ENCODE results near the gene PRAMEF8.
"Not testable (repeated sequence)": the region's sequence is repeated elsewhere in the genome, so short reads cannot be mapped to it uniquely, and the experiment has no call there.

DNA sequence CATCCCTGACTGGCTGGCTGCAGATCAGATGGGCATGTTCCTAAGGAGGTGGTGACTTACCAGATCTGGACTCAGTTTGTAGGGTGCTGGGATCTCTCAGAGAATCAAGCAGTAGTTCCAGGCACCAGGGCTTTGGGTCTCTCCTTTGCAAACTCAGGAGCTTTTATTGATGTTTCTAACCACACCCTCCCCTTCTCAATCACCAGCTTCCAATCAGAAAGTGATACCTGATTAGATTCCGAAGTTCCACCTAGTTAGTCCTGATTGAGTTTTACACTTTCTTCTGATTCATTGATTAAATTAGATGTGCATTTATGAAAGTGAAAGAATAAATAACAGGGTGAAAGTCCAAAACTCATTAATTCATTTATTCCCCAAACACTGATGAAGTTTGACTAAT is at the start of gene PRAMEF8:
- not testable (repeated sequence) for TF ChIP-seq CTCF (IDR thresholded peaks at IDR 0.05 in 2 of 3, conservative IDR thresholded peaks at IDR 0.05 in 1 of 3; ENCODE audit: borderline replicate concordance in 1 of 3, insufficient read depth in 1 of 3, low read depth in 2 of 3, low read length in 2 of 3); RAD21 (IDR thresholded peaks at IDR 0.05; ENCODE audit: low read depth); ATF3 (IDR thresholded peaks at IDR 0.05)
